HepG2 (cell line): ENCODE data around the gene CYP27A1. TPM values are rescaled to one million over a fixed set of nuclear protein-coding genes. Genes with fewer than 3 reads are reported as not detected.

Experiments used
- CSRNP1 ChIP-seq: sonication (generic); formaldehyde crosslinking; IDR thresholded peaks from 2 replicates; pipeline ENCODE4 v1.8.1; 2023; ENCODE audit warnings: mild to moderate bottlenecking, missing genetic modification reagents
- ELF4 ChIP-seq: sonication (generic); formaldehyde crosslinking; IDR thresholded peaks from 2 replicates; pipeline ENCODE4 v1.5.0; 2020; ENCODE audit warnings: missing genetic modification reagents, mild to moderate bottlenecking, moderate library complexity, borderline replicate concordance
- FOXJ3 ChIP-seq: sonication (generic); formaldehyde crosslinking; IDR thresholded peaks from 2 replicates; pipeline ENCODE4 v1.4.0; 2020; ENCODE audit warnings: missing genetic modification reagents, mild to moderate bottlenecking, borderline replicate concordance
- GABPA ChIP-seq, 2 experiments: IDR thresholded peaks; 2 replicates each; pipeline ENCODE4 v1.6.1; 2011 to 2016; ENCODE audit warnings: low read depth in 2 of 2, low read length in 1 of 2, missing biosample characterization in 1 of 2, missing genetic modification characterization in 1 of 2
- HDAC1 ChIP-seq: sonication (generic); formaldehyde crosslinking; IDR thresholded peaks from 2 replicates; pipeline ENCODE4 v1.5.1; 2020; ENCODE audit warnings: mild to moderate bottlenecking, missing genetic modification reagents
- HNRNPLL ChIP-seq: fragments of 200-400 bp; formaldehyde crosslinking; IDR thresholded peaks from 2 replicates; pipeline ENCODE4 v1.6.1; 2017; ENCODE audit warnings: mild to moderate bottlenecking, low read depth, low read length; ENCODE audit not compliant: poor library complexity, severe bottlenecking
- KAT2B ChIP-seq: fragments of 150-350 bp; IDR thresholded peaks from 2 replicates; pipeline ENCODE4 v1.6.1; 2014; ENCODE audit warnings: low read depth, low read length, borderline replicate concordance
- NONO ChIP-seq, 2 experiments: fragments of 450-650 bp in 1 of 2; sonication (generic) in 1 of 2; formaldehyde crosslinking in 1 of 2; IDR thresholded peaks in 1 of 2; conservative IDR thresholded peaks in 1 of 2; 2 replicates each; pipeline versions ENCODE4 v1.6.1 to v1.8.0; 2017 to 2022; ENCODE audit warnings: mild to moderate bottlenecking in 1 of 2, missing genetic modification reagents in 1 of 2, moderate library complexity in 1 of 2
- NR0B2 ChIP-seq: sonication (generic); formaldehyde crosslinking; IDR thresholded peaks from 2 replicates; pipeline ENCODE4 v1.4.0; 2020; ENCODE audit warnings: mild to moderate bottlenecking, missing genetic modification reagents
- PCBP2 ChIP-seq: fragments of 200-400 bp; formaldehyde crosslinking; optimal IDR thresholded peaks from 2 replicates; pipeline ENCODE3; 2018; ENCODE audit warnings: low read length, low read depth; ENCODE audit not compliant: poor library complexity, severe bottlenecking
- POLR2G ChIP-seq: fragments of 200-400 bp; formaldehyde crosslinking; IDR thresholded peaks from 2 replicates; pipeline ENCODE4 v1.6.1; 2018; ENCODE audit warnings: mild to moderate bottlenecking, low read depth, low read length, moderate library complexity
- SNAPC5 ChIP-seq: sonication (generic); formaldehyde crosslinking; IDR thresholded peaks from 2 replicates; pipeline ENCODE4 v1.8.1; 2023; ENCODE audit warnings: mild to moderate bottlenecking, missing genetic modification reagents, borderline replicate concordance
- U2AF2 ChIP-seq: fragments of 200-400 bp; formaldehyde crosslinking; IDR thresholded peaks from 2 replicates; pipeline ENCODE4 v1.6.1; 2017; ENCODE audit warnings: low read depth, mild to moderate bottlenecking, low read length
- USF2 ChIP-seq, 2 experiments: sonication (generic) in 1 of 2; formaldehyde crosslinking in 1 of 2; IDR thresholded peaks; 2 replicates each; pipeline versions ENCODE4 v1.5.1 to v1.6.1; 2011 to 2020; ENCODE audit warnings: borderline replicate concordance in 1 of 2, low read depth in 1 of 2, low read length in 1 of 2, mild to moderate bottlenecking in 1 of 2, missing genetic modification reagents in 1 of 2, moderate library complexity in 1 of 2
- ZNF329 ChIP-seq: sonication (generic); formaldehyde crosslinking; IDR thresholded peaks from 2 replicates; pipeline ENCODE4 v1.9.0; 2021; ENCODE audit warnings: low read depth, mild to moderate bottlenecking, missing genetic modification reagents
- ZNF430 ChIP-seq: sonication (generic); formaldehyde crosslinking; IDR thresholded peaks from 2 replicates; pipeline ENCODE4 v1.9.0; 2021; ENCODE audit warnings: mild to moderate bottlenecking, missing genetic modification reagents
- ZNF468 ChIP-seq: sonication (generic); formaldehyde crosslinking; IDR thresholded peaks from 2 replicates; pipeline ENCODE4 v1.8.0; 2022; ENCODE audit warnings: mild to moderate bottlenecking, moderate library complexity, missing genetic modification reagents
- ZNF546 ChIP-seq: sonication (generic); formaldehyde crosslinking; conservative IDR thresholded peaks from 2 replicates; pipeline ENCODE4 v1.8.1; 2023; ENCODE audit warnings: mild to moderate bottlenecking, missing genetic modification reagents
- ZNF570 ChIP-seq: sonication (generic); formaldehyde crosslinking; IDR thresholded peaks from 2 replicates; pipeline ENCODE4 v1.4.0; 2020; ENCODE audit warnings: mild to moderate bottlenecking, missing genetic modification reagents, borderline replicate concordance
- ZNF7 ChIP-seq: IDR thresholded peaks from 2 replicates; pipeline ENCODE4 v1.6.1; 2016; ENCODE audit warnings: missing biosample characterization, missing genetic modification reagents
- ZNF720 ChIP-seq: sonication (generic); formaldehyde crosslinking; IDR thresholded peaks from 2 replicates; pipeline ENCODE4 v1.4.0; 2020; ENCODE audit warnings: missing genetic modification reagents
- ZNF775 ChIP-seq: sonication (generic); formaldehyde crosslinking; IDR thresholded peaks from 2 replicates; pipeline ENCODE4 v1.4.0; 2020; ENCODE audit warnings: missing genetic modification reagents, mild to moderate bottlenecking, moderate library complexity, borderline replicate concordance
- ZNF776 ChIP-seq: sonication (generic); formaldehyde crosslinking; IDR thresholded peaks from 2 replicates; pipeline ENCODE4 v1.4.0; 2020; ENCODE audit warnings: mild to moderate bottlenecking, missing genetic modification reagents
- polyA plus RNA-seq, 8 experiments: library from polyadenylated mRNA; depleted of rRNA in 3 of 8; stranded (reverse) in 7 of 8; unstranded in 1 of 8; fragments of >200 nt; fragmentation: Illumina TruSeq in 4 of 8; extraction: Trizol in 4 of 8; gene quantifications; 2 replicates each; pipeline versions ENCODE4 v1.2.1 to v1.2.3, GENCODE V29; 2011 to 2016; ENCODE audit warnings: low read depth in 4 of 8, missing spikeins in 1 of 8, mixed read lengths in 1 of 8; ENCODE audit not compliant: insufficient read depth in 1 of 8
- total RNA-seq, 5 experiments: library from RNA; depleted of rRNA; stranded (reverse); fragments of >200 nt; fragmentation: Illumina TruSeq; extraction: Trizol; gene quantifications; 2 replicates each; pipeline ENCODE4 v1.2.3, GENCODE V29; 2016; ENCODE audit warnings: low read depth in 1 of 5

The CYP27A1 gene
- total and polyA plus RNA-seq, 2 of the 13 experiments (the other 11 are each of a cell fraction or from before 2014, with no cell fraction given), result 157 to 266 TPM

- TF ChIP-seq ZNF776 (CRISPR knock-in tag) (no peak), ZNF546 (CRISPR knock-in tag) (no peak), NR0B2 (no peak), FOXJ3 (CRISPR knock-in tag) (peak; percentile 78; the same call in 1 of the 2 replicates), ZNF430 (CRISPR knock-in tag) (no peak), ZNF775 (CRISPR knock-in tag) (no peak), HNRNPLL (no peak), CSRNP1 (CRISPR knock-in tag) (no peak), USF2 (IDR thresholded peaks at IDR 0.05; ENCODE audit: low read depth, low read length) (no peak), USF2 (CRISPR knock-in tag; IDR thresholded peaks at IDR 0.05; ENCODE audit: borderline replicate concordance) (no peak), ZNF570 (no peak), GABPA (IDR thresholded peaks at IDR 0.05; ENCODE audit: low read depth, low read length) (no peak), GABPA (CRISPR knock-in tag; IDR thresholded peaks at IDR 0.05; ENCODE audit: low read depth) (no peak), SNAPC5 (CRISPR knock-in tag) (0 out of 2 replicates have a peak, but pooled peaks have one; percentile 51), HDAC1 (CRISPR knock-in tag) (peak; percentile 10), NONO (IDR thresholded peaks at IDR 0.05) (no peak), NONO (CRISPR knock-in tag; conservative IDR thresholded peaks at IDR 0.05) (peak; percentile 59; the same call in 1 of the 2 replicates), ELF4 (CRISPR knock-in tag) (no peak), PCBP2 (no peak), ZNF329 (CRISPR knock-in tag) (no peak), U2AF2 (peak; percentile 32; the same call in 1 of the 2 replicates), POLR2G (peak; percentile 66), ZNF7 (no peak), KAT2B (no peak), ZNF468 (CRISPR knock-in tag) (no peak), ZNF720 (CRISPR knock-in tag) (no peak)
Observed at GRCh38 chr2:218745559-218746469, 36.1 kb upstream of the CYP27A1 start (continued).
